Loucy (cell line): ENCODE results near the gene MICAL3.

ENCODE experiments used
- EZH2phosphoT487 ChIP-seq: fragments of 200-600 bp; IDR thresholded peaks from 2 replicates; pipeline ENCODE4 v1.6.1; 2018; ENCODE audit warnings: antibody characterized with exemption, mild to moderate bottlenecking, moderate library complexity, borderline replicate concordance
- TF ChIP-seq, protein P1 (sequence below): fragments of 200-600 bp; sonication (generic); conservative IDR thresholded peaks from 2 replicates; pipeline ENCODE4 v1.5.1; 2014; ENCODE audit warnings: mild to moderate bottlenecking, antibody characterized with exemption, low read length

DNA sequence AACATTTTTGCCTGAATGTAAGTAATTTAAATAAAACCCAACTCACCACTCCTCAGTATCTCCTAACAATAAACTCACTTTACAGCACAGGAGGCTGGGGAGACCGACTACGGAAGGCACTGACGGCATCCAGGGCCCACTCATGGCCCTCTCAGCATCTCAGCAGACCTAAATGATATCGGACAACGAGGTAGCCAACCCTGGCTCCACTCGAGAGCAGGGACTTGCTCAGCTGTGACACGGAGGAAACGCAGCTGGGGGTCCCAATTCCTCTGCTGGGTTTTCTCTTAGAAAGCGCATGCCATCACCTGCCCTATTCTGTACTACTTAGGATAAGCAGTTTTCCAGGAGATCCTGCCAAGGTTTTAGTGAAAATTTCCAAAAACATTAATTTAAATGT, 141.0 kb downstream of the MICAL3 start:
- TF ChIP-seq, protein P1, sequence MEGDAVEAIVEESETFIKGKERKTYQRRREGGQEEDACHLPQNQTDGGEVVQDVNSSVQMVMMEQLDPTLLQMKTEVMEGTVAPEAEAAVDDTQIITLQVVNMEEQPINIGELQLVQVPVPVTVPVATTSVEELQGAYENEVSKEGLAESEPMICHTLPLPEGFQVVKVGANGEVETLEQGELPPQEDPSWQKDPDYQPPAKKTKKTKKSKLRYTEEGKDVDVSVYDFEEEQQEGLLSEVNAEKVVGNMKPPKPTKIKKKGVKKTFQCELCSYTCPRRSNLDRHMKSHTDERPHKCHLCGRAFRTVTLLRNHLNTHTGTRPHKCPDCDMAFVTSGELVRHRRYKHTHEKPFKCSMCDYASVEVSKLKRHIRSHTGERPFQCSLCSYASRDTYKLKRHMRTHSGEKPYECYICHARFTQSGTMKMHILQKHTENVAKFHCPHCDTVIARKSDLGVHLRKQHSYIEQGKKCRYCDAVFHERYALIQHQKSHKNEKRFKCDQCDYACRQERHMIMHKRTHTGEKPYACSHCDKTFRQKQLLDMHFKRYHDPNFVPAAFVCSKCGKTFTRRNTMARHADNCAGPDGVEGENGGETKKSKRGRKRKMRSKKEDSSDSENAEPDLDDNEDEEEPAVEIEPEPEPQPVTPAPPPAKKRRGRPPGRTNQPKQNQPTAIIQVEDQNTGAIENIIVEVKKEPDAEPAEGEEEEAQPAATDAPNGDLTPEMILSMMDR: no peak
- TF ChIP-seq EZH2phosphoT487: no peak
